Ascending aorta (tissue), 2 donors: ENCODE data around the gene NRBF2. TPM values are rescaled to one million over a fixed set of nuclear protein-coding genes. Genes with fewer than 3 reads are reported as not detected.
A peak's percentile ranks its signal among the peaks of the same experiment; 100 is the strongest.

Experiments used
- DNase-seq, 2 donors: peaks; one replicate each; pipeline ENCODE4 v3.0.0-alpha.2; 2019; ENCODE audit warnings: low spot score in 2 of 2
- H3K27ac ChIP-seq, 2 donors: fragments of 200-600 bp; sonication (generic); one replicate each; pipeline ENCODE4 v1.5.1; 2016 to 2017; ENCODE audit warnings: mild to moderate bottlenecking in 1 of 2
- H3K27me3 ChIP-seq: fragments of 200-600 bp; sonication (generic); one replicate; pipeline ENCODE4 v1.5.1; 2017
- H3K36me3 ChIP-seq, 2 donors: fragments of 200-600 bp; sonication (generic); one replicate each; pipeline ENCODE4 v1.5.1; 2016
- H3K4me1 ChIP-seq, 2 donors: fragments of 200-600 bp; sonication (generic); one replicate each; pipeline ENCODE4 v1.5.1; 2016 to 2017; ENCODE audit warnings: mild to moderate bottlenecking in 1 of 2
- H3K4me3 ChIP-seq, 2 donors: fragments of 200-600 bp; sonication (generic); one replicate each; pipeline ENCODE4 v1.5.1; 2016 to 2017; ENCODE audit warnings: mild to moderate bottlenecking in 1 of 2
- H3K9me3 ChIP-seq, 2 donors: fragments of 200-600 bp; sonication (generic); one replicate each; pipeline ENCODE4 v1.5.1; 2016
- intact Hi-C: fragments of 100-400 bp; cut with DNase I; formaldehyde crosslinking; loops from one replicate; pipeline ENCODE4 v1.15.1; 2023
- total RNA-seq: library from RNA; depleted of rRNA; stranded (reverse); fragments of >200 nt; gene quantifications from one replicate; pipeline ENCODE4 v1.1.0, GENCODE V29; 2016
- TF ChIP-seq, protein P1 (sequence below), 3 experiments: fragments of 200-600 bp in 2 of 3; fragments of 450-650 bp in 1 of 3; sonication (generic) in 2 of 3; IDR thresholded peaks; one replicate each; pipeline ENCODE4 v1.5.1; 2016 to 2019; ENCODE audit warnings: antibody characterized with exemption in 3 of 3, mild to moderate bottlenecking in 1 of 3, moderate library complexity in 1 of 3

The NRBF2 gene
- total RNA-seq, 1 donor from 2014 or later = 4.2 TPM

DNA sequence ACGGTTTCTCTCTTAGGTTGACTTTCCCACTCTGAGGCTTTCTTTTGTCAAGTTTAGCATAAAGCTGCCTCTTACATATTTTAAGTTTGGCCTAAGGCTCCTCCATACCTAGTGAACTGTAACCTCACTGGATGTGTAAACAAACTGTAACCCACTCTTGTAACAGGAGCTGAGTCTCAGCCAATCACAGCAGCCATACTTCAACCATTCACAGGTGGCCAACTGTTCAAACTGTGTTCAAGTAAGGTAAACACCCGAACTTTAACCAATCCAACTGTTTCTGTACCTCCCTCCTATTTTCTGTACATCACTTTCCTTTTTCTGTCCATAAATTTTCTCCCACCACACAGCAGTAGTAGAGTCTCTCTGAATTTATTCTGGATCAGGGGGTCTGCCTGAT is 7.7 kb upstream of the NRBF2 start:
- H3K27me3 ChIP-seq = no peaks in the 10 kb centered on the region
- H3K36me3 ChIP-seq = no peaks in the 10 kb centered on the region
- H3K4me1 ChIP-seq = no peaks in the 10 kb centered on the region
- TF ChIP-seq, protein P1, sequence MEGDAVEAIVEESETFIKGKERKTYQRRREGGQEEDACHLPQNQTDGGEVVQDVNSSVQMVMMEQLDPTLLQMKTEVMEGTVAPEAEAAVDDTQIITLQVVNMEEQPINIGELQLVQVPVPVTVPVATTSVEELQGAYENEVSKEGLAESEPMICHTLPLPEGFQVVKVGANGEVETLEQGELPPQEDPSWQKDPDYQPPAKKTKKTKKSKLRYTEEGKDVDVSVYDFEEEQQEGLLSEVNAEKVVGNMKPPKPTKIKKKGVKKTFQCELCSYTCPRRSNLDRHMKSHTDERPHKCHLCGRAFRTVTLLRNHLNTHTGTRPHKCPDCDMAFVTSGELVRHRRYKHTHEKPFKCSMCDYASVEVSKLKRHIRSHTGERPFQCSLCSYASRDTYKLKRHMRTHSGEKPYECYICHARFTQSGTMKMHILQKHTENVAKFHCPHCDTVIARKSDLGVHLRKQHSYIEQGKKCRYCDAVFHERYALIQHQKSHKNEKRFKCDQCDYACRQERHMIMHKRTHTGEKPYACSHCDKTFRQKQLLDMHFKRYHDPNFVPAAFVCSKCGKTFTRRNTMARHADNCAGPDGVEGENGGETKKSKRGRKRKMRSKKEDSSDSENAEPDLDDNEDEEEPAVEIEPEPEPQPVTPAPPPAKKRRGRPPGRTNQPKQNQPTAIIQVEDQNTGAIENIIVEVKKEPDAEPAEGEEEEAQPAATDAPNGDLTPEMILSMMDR (IDR thresholded peaks at IDR 0.05) = no peak
- DNase-seq = no peak
- no peak overlapping the region for H3K4me3 ChIP-seq
- intact Hi-C loops = no loop called here
- H3K9me3 ChIP-seq = no peaks in the 10 kb centered on the region
- H3K27ac ChIP-seq = no peak overlapping the region

DNA sequence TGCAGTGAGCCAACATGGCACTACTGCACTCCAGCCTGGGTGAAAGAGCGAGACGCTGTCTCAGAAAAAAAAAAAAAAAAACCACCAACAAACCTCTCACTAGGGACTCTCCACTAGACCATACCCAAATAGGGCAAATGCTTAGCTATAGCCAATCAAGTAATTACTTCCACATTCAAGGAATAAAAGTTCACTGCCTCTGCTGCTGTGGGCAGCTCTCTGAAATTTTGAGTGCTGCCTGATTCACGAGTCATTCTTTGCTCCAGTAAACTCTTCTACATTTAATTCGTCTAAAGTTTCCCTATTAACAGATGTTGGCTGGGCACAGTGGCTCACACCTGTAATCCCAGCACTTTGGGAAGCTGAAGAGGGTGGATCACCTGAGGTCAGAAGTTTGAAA is 4.7 kb upstream of the NRBF2 start:
- H3K4me3 ChIP-seq = no peak overlapping the region
- TF ChIP-seq, protein P1 (IDR thresholded peaks at IDR 0.05) = no peak
- no peaks in the 10 kb centered on the region for H3K9me3 ChIP-seq
- intact Hi-C loops = no loop called here
- no peaks in the 10 kb centered on the region for H3K36me3 ChIP-seq
- no peaks in the 10 kb centered on the region for H3K27me3 ChIP-seq
- no peaks in the 10 kb centered on the region for H3K4me1 ChIP-seq
- H3K27ac ChIP-seq = no peak overlapping the region
- no peak for DNase-seq

DNA sequence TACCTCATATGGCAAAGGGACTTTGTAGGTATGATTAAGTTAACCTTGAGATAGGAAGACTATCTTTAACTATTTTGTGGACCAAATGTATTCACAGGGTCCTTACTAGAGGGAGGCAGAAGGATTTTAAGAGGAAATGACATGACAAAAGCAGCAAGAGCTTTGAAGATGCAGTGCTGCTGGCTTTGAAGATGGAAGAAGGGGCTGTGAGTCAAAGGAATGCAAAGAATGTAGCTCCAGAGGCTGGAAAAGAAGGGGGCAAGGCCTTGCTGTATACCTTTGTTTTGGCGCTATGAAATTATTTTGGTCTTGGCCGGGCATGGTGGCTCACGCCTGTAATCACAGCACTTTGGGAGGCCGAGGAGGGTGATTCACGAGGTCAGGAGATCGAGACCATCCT is 3.2 kb upstream of the NRBF2 start:
- Histone ChIP-seq H3K27me3 (no peaks in the 10 kb centered on the region), H3K4me1 (peaks cover 4 to 9% of the 10 kb centered on the region in 2 donors), H3K27ac (no peak overlapping the region), H3K4me3 (no peak overlapping the region), H3K9me3 (no peaks in the 10 kb centered on the region), H3K36me3 (no peaks in the 10 kb centered on the region)
- TF ChIP-seq, protein P1 (IDR thresholded peaks at IDR 0.05) = no peak
- intact Hi-C loops = loop anchor here (5.0 to 10.0 kb wide), 3 partner anchors 328 to 1085 kb away; partner anchors contain the start of genes ADO and ZNF365
- DNase-seq = no peak

DNA sequence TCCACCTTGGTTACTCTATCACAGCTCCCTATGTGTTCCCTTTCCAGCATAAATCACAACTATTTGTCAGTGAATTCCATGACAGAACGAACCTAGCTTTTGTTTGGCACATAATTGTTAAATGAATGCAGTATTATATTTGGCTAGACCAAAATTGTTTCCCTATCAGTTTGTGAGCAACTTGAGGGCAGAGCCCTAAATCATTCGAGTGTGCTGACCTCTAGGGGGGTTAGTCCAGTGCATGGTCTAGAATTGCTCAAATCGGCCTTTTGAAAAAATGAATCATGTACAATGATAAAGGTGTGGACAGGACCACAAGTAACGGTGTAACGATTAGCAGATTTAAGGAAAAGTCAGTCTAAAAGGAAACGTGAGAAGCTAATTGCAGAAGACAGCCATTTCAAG is 475 bp upstream of the NRBF2 start:
- Histone ChIP-seq H3K9me3 (no peaks in the 10 kb centered on the region), H3K4me1 (peaks cover 4 to 10% of the 10 kb centered on the region in 2 donors), H3K4me3 (peak overlapping the region; percentile 97 to 99), H3K36me3 (no peaks in the 10 kb centered on the region), H3K27ac (peak overlapping the region; percentile 95 to 97), H3K27me3 (no peaks in the 10 kb centered on the region)
- TF ChIP-seq, protein P1 (IDR thresholded peaks at IDR 0.05) = no peak
- no peak for DNase-seq
- intact Hi-C loops = loop anchor here (1.0 to 10.0 kb wide), 5 partner anchors 18 to 1088 kb away; partner anchors contain the start of genes ADO, EGR2 and ZNF365

DNA sequence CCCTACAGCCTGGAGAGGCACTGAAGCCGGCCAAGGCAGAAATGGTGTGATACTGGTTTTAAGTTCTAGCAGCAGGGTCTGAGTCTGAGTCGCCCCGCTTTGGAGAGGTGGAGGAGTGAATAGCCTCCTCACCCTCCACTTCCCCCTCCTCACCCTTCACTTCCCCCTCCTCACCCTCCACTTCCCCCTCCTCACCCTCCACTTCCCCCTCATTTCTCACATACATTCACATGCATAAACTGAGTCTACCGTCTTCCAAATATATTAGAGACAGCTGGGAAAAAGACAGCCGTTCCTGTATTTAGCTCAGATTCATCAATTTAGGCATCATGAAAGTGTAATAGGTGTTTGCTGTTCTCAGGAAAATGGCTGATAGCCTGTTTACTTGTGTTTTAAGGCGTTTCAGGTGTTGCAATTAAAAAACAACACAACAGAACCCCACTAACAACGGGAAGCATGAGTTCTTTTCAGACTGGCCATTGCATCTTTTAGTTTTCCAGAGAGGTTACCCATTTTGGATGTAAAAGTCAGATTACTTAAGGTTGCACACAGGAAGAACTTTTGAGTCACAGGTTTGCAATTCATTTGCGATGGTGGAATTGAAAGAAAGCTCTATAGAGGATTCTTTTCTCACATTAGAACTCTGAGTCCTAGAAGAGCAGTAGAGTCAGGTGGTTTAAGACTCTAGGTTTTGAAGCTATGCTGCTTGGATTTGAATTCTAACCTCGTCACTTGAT is 861 bp downstream of the NRBF2 start:
- H3K36me3 ChIP-seq = no peaks in the 10 kb centered on the region
- H3K9me3 ChIP-seq = no peaks in the 10 kb centered on the region
- peak overlapping the region; percentile 95 to 97 for H3K27ac ChIP-seq
- intact Hi-C loops = loop anchor here (1.0 to 10.0 kb wide), 5 partner anchors 20 to 1089 kb away; partner anchors contain the start of genes ADO, EGR2 and ZNF365
- peaks cover 4 to 10% of the 10 kb centered on the region in 2 donors for H3K4me1 ChIP-seq
- DNase-seq = no peak
- TF ChIP-seq, protein P1 (IDR thresholded peaks at IDR 0.05) = no peak
- peak overlapping the region; percentile 97 to 99 for H3K4me3 ChIP-seq
- H3K27me3 ChIP-seq = no peaks in the 10 kb centered on the region
